GM21723 (cell line): ENCODE data around the gene SLC25A47.
"Not testable (repeated sequence)": the region's sequence is repeated elsewhere in the genome, so short reads cannot be mapped to it uniquely, and the experiment has no call there.

Experiments used
- ATAC-seq: cut with Tn5 transposase; IDR thresholded peaks from one replicate; pipeline ENCODE4 v1.9.1; 2021; ENCODE audit warnings: mild to moderate bottlenecking, moderate library complexity; ENCODE audit not compliant: unreplicated experiment

SLC25A47 gene, protein sequence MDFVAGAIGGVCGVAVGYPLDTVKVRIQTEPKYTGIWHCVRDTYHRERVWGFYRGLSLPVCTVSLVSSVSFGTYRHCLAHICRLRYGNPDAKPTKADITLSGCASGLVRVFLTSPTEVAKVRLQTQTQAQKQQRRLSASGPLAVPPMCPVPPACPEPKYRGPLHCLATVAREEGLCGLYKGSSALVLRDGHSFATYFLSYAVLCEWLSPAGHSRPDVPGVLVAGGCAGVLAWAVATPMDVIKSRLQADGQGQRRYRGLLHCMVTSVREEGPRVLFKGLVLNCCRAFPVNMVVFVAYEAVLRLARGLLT

GRCh38 chr14:100323121-100323941, at the start of gene SLC25A47:
SLC25A47 (plus strand) TSS chr14:100323339; CDS start chr14:100323415, 76 bp downstream.
- ATAC-seq: no peak

GRCh38 chr14:100274250-100274649, 48.9 kb upstream of the SLC25A47 start:
- ATAC-seq: no peak

DNA sequence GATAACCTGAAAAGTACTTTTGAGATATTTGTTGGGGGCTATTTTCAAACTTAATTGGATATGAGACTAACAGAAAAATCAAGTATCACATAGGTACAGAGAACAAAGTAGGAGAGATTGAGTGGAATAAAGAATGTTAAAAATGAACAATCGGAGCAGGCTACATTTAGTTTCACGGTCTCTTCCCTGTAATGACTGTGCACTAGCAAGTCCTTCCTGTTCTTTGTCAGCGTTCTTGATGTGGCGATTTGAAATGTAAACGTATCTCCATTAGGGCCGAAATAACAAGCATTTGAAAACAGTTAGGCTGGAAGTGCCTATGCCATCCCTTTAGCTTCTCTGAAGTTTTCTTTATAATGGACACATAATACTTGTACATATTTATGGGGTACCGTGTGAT, 47.9 kb upstream of the SLC25A47 start:
- ATAC-seq: no peak

GRCh38 chr14:100278702-100279101, 44.4 kb upstream of the SLC25A47 start:
- no peak for ATAC-seq

GRCh38 chr14:100279133-100279532, 44.0 kb upstream of the SLC25A47 start:
- no peak for ATAC-seq

DNA sequence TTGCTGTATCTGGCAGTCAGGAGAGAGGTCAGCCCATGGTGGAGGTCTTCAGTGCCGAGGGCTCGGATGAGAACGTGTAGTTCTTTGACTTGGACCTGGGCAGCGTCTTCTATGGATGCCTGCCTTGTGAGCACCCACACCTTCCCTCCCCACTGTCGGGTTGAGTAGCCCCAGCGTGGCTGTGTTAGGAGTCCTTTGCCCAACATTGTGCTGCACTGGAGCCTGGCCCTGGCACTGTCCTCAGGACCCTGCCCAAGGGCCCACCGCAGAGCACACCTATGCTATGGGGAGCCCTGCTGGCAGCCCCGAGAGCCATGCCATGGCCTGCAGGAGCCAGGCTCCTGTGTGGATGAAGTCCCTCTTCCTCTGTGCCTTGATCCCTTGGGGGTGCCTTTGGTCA, 43.6 kb upstream of the SLC25A47 start:
- ATAC-seq: no peak

DNA sequence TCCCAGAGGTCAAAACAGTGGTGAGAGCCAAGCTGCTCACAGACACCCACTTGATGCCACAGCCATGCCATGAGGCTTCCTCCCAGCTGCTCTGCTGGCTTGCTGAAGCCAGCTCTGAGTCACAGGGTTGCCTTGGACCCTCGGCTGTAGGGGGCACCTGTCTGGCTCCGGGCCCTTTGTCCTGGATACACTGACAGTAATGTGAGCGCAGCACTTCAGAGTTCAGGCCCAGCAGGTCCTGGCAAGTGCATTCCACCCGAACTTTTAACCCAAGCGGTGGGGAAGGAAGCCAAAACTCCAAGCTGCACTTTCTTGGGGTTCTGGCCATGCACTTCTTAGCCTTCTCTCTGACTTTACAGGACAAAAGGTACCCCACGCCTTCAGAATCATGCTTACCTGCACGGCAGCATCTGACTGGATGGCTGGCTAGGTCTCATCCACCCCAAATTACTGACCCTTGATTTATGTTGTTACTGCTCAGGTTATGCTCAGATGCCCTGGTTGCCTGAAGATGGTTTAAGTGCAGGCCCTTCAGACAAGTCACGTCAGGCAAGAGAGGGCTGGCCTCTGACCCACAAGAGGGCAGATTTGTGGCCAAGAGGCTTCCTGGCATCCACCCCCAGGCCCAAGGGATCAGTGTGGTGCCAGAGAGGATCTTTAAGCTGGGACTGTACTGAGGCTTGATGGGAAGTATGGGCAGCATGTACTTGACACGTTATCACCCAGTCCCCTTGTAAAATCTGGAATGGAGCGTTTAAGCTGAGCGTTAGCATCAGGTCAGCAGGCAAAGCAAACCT, 41.7 kb upstream of the SLC25A47 start:
- ATAC-seq: no peak

DNA sequence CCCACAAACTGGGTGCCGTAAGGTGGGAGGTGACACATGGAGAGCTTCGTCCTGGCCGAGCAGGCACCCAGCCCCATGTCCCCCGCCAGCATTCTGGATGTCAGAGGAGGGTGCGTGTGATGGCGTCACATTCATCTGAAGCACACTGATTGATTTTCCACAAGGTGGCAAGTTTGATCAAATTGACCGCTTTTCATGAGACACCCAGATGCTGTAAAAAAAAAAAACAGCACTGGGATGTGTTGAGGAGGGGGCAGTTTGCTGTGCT, 41.1 kb upstream of the SLC25A47 start:
- ATAC-seq: no peak

- ATAC-seq: no peak
Measured at GRCh38 chr14:100282766-100283419, 40.2 kb upstream of the SLC25A47 start.

DNA sequence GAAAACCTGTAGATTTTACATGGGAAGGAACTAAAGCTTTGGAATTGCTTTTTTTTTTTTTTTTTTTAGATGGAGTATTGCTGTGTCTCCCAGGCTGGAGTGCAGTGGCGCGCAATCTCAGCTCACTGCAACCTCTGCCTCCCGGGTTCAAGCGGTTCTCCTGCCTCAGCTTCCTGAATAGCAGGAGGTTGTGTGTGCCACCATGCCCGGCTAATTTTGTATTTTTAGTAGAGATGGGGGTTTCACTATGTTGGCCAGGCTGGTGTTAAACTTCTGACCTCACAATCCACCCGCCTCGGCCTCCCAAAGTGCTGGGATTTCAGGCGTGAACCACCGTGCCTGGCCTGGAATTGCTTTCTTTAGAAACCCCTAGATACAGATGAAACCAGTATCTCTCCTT, 39.7 kb upstream of the SLC25A47 start:
- not testable (repeated sequence) for ATAC-seq

- no peak for ATAC-seq
Measured at GRCh38 chr14:100283984-100284881, 38.9 kb upstream of the SLC25A47 start.

DNA sequence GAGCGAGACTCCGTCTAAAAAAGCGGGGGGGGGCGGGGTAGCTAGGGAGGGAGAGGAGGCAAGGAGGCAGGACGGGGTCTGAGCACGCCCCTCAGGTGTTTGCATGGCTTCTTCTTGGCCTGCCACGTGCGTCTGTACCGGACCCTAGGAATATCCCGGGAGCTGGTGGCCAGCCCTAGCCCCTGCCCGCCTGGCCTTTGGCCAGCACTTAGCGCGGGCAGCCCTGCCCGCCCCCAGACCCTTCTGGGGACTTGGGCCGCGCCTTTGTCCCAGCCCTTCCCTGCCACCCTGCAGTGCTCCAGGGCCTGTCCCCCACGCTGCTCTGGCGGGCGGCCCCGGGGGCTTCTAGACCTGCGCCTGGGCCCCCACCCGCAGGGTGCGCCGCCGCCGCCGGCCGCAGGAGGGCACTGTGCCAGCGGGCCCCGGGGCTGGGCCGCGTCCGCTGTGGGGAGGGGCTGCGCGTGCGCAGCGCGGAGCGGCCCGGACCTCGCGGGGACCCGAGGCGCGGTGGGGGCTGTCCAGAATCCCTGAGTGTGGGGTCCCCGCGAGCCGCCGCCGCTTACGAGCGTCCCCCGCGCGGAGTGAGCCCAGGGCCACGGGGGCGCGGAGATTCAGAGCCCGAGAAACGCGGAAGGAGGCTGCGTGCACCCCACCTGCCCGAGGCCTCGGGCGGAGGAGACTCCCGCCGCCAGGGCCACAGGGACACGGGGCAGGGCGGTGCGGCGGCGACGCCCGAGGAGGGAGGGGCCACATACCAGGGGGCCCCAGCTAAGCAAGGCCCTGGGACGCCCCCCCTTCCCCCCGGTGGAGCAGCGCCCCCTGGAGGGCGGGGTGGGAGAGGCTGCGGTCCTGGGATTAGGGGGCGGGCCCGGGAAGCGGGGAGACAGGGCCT, 37.9 kb upstream of the SLC25A47 start:
- peak; percentile 91 for ATAC-seq

- ATAC-seq: no peak
Measured at GRCh38 chr14:100285913-100286400, 37.2 kb upstream of the SLC25A47 start.

DNA sequence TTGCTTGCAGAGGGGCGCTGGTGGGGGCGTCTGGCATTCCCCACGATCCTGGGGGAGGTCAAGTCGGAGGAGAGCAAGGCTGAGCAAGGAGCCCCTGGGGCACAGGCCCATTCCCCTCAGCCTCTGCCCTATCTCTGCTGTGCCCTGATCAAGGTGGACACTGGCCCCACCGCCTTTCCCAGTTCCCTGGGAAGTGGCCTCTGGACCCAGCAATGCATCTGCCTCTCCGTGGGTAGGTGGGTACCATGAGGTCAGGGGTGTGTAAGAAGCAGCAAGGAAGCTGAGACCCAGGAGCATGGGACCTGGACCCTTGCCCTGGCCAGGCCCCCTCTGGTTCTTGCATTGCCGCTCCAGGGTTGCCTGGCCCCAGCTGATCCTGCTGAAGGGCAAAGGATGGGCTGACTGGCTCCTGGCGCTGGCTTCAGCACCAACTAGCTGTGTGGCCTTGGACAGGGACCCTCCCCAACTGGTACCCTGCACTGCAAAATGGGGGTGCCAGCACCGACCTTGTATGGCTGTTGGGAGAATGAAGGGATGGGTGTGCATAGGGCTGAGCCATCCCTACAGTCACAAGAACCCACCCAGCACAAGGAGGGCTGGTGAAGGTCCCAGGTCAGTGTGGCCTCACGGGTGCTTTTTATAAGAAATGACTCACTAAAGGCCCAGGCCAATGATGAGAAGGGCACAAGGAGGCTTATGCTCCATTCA, 36.5 kb upstream of the SLC25A47 start:
- no peak for ATAC-seq

- no peak for ATAC-seq
Measured at GRCh38 chr14:100287202-100287997, 35.7 kb upstream of the SLC25A47 start.

DNA sequence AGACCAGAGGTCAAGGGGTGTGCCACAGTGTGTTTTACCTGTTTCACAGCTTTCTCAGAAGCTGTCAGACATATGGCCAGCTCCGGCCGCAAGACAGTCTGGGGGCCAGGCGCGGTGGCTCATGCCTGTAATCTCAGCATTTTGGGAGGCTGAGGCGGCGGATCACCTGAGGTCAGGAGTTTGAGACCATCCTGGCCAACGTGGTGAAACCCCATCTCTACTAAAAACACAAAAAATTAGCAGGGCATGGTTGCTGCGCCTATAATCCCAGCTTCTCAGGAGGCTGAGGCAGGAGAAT, 35.2 kb upstream of the SLC25A47 start:
- ATAC-seq: not testable (repeated sequence)

DNA sequence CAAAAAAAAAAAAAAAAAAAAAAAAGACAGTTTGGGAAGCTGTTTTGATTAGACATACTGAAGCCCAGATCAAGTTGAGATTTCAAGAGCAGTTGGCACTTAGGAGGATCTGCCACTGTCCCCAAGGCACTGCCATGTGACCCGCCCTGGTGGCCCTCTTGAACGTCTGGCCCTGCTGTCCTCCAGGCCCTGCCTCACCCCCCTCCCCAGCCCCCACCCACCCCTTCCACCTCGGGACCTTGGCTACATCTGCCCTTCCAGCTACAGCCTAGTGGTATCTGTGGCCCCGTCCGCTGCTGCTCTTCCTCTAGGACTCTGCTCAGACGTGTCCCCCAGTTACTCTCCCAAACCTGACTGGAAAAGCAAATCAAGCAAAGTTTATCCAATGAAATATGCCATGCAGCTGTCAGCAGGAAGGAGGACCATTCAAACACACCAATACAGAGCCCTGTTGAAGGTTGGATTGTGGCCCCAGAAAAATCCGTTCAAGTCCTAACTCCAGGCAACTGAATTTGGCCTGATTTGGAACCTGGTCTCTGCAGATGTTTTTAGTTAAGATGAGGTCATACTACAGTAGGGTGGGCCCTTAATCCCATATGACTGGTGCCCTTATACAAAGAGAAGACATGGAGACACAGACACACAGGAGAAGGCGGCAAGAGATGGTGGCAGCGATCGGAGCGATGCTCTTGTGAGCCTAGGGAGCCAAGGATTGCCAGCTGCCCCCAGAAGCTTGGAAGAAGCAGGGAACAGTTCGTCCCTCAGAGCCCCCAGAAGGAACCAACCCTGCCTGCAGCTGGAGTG, 34.6 kb upstream of the SLC25A47 start:
- no peak for ATAC-seq
